ENCODE data around the gene ARSA. TPM values are rescaled to one million over a fixed set of nuclear protein-coding genes. Genes with fewer than 3 reads are reported as not detected.
A peak's percentile ranks its signal among the peaks of the same experiment; 100 is the strongest.

ARSA gene
- total RNA-seq, 1 experiment from 2014 or later = 16.4 TPM

DNA sequence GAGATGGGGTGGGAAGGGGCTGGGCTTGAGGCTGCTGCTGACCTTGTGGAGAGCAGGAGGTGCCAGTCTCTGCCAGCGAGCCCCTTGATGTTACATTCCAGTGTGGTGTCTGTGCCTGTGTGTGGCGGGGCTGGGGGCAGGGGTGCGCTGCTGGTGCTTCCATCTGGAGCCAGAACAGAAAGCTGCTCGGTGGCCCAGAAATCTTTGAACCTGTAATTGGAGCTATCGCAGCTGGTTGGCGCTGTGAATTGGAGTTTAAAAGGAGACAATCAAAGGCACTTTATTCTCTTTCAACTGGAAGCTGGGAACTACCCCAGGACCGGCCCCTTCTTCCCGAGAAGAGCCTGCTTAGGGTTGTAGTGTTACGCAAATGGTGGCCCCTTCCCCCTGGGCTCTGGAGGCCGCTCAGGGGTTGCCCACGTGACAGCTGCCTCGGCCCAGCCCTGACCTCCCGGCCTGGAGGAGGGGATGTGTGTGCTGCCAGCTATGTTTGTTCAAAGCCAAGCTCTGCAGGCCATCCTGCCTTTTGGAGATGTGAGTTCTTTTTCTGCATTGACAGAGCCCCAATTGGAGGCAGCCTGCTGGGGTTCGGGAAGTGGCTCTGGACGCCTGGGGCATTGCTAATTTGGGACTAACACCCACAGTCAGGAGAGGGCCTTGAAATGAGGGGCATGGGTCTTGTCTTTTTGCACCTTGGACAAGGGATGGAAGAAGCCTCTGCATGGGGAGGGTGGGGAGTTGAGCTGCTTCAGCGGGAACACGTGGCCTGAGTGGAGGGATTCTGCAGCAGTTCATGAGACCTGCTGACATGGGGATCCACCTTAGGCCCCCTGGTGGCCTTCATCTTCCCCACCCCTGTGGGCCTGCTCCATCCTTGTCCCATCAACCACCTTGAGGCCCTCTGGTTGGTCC, 14.0 kb upstream of the ARSA start:
- no peak overlapping the region for H2AFZ ChIP-seq (ENCODE audit: low read depth, low read length, poor library complexity, severe bottlenecking)
- H3K9me2 ChIP-seq (ENCODE audit: insufficient read depth) = no peaks in the 10 kb centered on the region
- H3K27ac ChIP-seq (ENCODE audit: low read depth, low read length) = no peak overlapping the region
- BruUV-seq (replicated peaks) = no TSS peak
- DNase-seq (ENCODE audit: low read depth, low spot score) (no peak), ATAC-seq (peak; percentile 47)
- no peaks in the 10 kb centered on the region for H3K79me2 ChIP-seq (ENCODE audit: insufficient read depth, low read length)
- no peak overlapping the region for H3K4me2 ChIP-seq (ENCODE audit: low read length)
- CTCF ChIA-PET = interaction anchor here (1.0 kb wide), 2 partner anchors 14 to 52 kb away, joined by 3 read pairs; partner anchors contain the start of gene ARSA
- peaks cover 28% of the 10 kb centered on the region for H3K27me3 ChIP-seq (ENCODE audit: insufficient read depth, low read length)
- no peak overlapping the region for H3K4me3 ChIP-seq (replicated peaks in 1 of 2; ENCODE audit: low read depth in 1 of 2, low read length in 2 of 2)
- H3K4me1 ChIP-seq (ENCODE audit: control insufficient read depth in 1 of 2, insufficient read depth in 2 of 2, low read length in 2 of 2) = no peaks in the 10 kb centered on the region
- no peak for TF ChIP-seq CEBPB (IDR thresholded peaks at IDR 0.05; ENCODE audit: low read depth)
- TF ChIP-seq, protein P1, sequence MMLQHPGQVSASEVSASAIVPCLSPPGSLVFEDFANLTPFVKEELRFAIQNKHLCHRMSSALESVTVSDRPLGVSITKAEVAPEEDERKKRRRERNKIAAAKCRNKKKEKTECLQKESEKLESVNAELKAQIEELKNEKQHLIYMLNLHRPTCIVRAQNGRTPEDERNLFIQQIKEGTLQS (IDR thresholded peaks at IDR 0.05) = no peak
- no peak for TF ChIP-seq TCF7L2 (IDR thresholded peaks at IDR 0.05; ENCODE audit: borderline replicate concordance, extremely low read depth, insufficient read depth, insufficient read length)
- no peak for TF ChIP-seq JUND (IDR thresholded peaks at IDR 0.05)
- TF ChIP-seq, protein P2, sequence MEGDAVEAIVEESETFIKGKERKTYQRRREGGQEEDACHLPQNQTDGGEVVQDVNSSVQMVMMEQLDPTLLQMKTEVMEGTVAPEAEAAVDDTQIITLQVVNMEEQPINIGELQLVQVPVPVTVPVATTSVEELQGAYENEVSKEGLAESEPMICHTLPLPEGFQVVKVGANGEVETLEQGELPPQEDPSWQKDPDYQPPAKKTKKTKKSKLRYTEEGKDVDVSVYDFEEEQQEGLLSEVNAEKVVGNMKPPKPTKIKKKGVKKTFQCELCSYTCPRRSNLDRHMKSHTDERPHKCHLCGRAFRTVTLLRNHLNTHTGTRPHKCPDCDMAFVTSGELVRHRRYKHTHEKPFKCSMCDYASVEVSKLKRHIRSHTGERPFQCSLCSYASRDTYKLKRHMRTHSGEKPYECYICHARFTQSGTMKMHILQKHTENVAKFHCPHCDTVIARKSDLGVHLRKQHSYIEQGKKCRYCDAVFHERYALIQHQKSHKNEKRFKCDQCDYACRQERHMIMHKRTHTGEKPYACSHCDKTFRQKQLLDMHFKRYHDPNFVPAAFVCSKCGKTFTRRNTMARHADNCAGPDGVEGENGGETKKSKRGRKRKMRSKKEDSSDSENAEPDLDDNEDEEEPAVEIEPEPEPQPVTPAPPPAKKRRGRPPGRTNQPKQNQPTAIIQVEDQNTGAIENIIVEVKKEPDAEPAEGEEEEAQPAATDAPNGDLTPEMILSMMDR (IDR thresholded peaks at IDR 0.05 in 2 of 3, conservative IDR thresholded peaks at IDR 0.05 in 1 of 3; ENCODE audit: borderline replicate concordance in 1 of 3, insufficient read depth in 1 of 3, low read depth in 2 of 3, low read length in 2 of 3) = 0 out of 6 replicates have a peak, but pooled peaks of 1 of the 3 experiments have one; percentile 12
- intact Hi-C loops (cut with micrococcal nuclease) = no loop called here
- RAD21 ChIA-PET (ENCODE audit: low non-redundant PET in 1 of 2, low total read pairs in 2 of 2, uncharacterized antibody in 2 of 2, unreplicated experiment in 2 of 2) = no interaction called here
- POLR2A ChIA-PET = no interaction called here
- no peaks in the 10 kb centered on the region for H4K20me1 ChIP-seq (ENCODE audit: insufficient read depth)
- H3K36me3 ChIP-seq (ENCODE audit: control insufficient read depth in 1 of 2, insufficient read depth in 2 of 2, low read length in 2 of 2) = no peaks in the 10 kb centered on the region
- H3K9me3 ChIP-seq (ENCODE audit: control insufficient read depth in 1 of 2, insufficient read depth in 1 of 2, low read depth in 1 of 2, low read length in 2 of 2) = peaks cover 0 to 3% of the 10 kb centered on the region in 2 experiments; a peak in 1 of 4 replicates
- H3K9ac ChIP-seq (ENCODE audit: low read length) = no peak overlapping the region
